Measurements from ENCODE around the gene MYBPC3. TPM values are rescaled to one million over a fixed set of nuclear protein-coding genes. Genes with fewer than 3 reads are reported as not detected.

MYBPC3 gene
- total RNA-seq, 1 donor from 2014 or later, result not detected

DNA sequence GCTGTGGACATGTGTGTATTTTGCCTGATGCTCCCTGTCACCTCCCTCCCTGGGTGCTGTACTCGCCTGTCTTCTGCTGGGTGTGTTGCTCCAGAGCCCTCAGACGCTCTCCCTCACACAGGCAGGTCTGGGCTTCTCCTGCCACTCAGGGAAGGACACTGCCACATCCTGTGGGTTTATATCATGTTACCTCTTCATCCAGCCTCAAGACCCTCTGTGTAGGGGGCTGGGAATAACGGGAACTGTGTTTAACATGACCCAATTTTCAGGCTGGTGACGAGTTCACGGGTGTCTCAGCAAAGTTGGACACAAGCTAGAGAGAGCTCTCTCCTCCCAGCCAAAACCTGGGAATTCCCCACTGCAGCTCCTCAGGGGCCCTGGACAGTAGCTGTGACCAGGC, 24.6 kb downstream of the MYBPC3 start:
- no peaks in the 10 kb centered on the region for H3K27me3 ChIP-seq (ENCODE audit: control insufficient read depth, insufficient read depth, low read length)
- no peak overlapping the region for H3K4me3 ChIP-seq (ENCODE audit: low read depth, low read length)
- TF ChIP-seq, protein P1, sequence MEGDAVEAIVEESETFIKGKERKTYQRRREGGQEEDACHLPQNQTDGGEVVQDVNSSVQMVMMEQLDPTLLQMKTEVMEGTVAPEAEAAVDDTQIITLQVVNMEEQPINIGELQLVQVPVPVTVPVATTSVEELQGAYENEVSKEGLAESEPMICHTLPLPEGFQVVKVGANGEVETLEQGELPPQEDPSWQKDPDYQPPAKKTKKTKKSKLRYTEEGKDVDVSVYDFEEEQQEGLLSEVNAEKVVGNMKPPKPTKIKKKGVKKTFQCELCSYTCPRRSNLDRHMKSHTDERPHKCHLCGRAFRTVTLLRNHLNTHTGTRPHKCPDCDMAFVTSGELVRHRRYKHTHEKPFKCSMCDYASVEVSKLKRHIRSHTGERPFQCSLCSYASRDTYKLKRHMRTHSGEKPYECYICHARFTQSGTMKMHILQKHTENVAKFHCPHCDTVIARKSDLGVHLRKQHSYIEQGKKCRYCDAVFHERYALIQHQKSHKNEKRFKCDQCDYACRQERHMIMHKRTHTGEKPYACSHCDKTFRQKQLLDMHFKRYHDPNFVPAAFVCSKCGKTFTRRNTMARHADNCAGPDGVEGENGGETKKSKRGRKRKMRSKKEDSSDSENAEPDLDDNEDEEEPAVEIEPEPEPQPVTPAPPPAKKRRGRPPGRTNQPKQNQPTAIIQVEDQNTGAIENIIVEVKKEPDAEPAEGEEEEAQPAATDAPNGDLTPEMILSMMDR (IDR thresholded peaks at IDR 0.05; ENCODE audit: insufficient read depth, low read length, poor library complexity, severe bottlenecking), result no peak
- peaks cover 2% of the 10 kb centered on the region for H3K36me3 ChIP-seq (ENCODE audit: control insufficient read depth, insufficient read depth, low read length)
- no peak for DNase-seq (ENCODE audit: low read depth)

- DNase-seq (ENCODE audit: low read depth), result no peak
Measured at GRCh38 chr11:47327025-47327424, 25.5 kb downstream of the MYBPC3 start.

GRCh38 chr11:47326198-47326597, 26.3 kb downstream of the MYBPC3 start:
- no peaks in the 10 kb centered on the region for H3K27me3 ChIP-seq (ENCODE audit: control insufficient read depth, insufficient read depth, low read length)
- TF ChIP-seq, protein P1 (IDR thresholded peaks at IDR 0.05; ENCODE audit: insufficient read depth, low read length, poor library complexity, severe bottlenecking), result no peak
- no peak for DNase-seq (ENCODE audit: low read depth)
- H3K4me3 ChIP-seq (ENCODE audit: low read depth, low read length), result no peak overlapping the region
- peaks cover 2% of the 10 kb centered on the region for H3K36me3 ChIP-seq (ENCODE audit: control insufficient read depth, insufficient read depth, low read length)

More at GRCh38 chr11:47327025-47327424, 25.5 kb downstream of the MYBPC3 start:
- Histone ChIP-seq H3K27me3 (ENCODE audit: control insufficient read depth, insufficient read depth, low read length) (no peaks in the 10 kb centered on the region), H3K4me3 (ENCODE audit: low read depth, low read length) (no peak overlapping the region), H3K36me3 (ENCODE audit: control insufficient read depth, insufficient read depth, low read length) (peaks cover 2% of the 10 kb centered on the region)
- TF ChIP-seq, protein P1 (IDR thresholded peaks at IDR 0.05; ENCODE audit: insufficient read depth, low read length, poor library complexity, severe bottlenecking), result no peak

- no peaks in the 10 kb centered on the region for H3K27me3 ChIP-seq (ENCODE audit: control insufficient read depth, insufficient read depth, low read length)
- peaks cover 2% of the 10 kb centered on the region for H3K36me3 ChIP-seq (ENCODE audit: control insufficient read depth, insufficient read depth, low read length)
- TF ChIP-seq, protein P1 (IDR thresholded peaks at IDR 0.05; ENCODE audit: insufficient read depth, low read length, poor library complexity, severe bottlenecking), result no peak
- DNase-seq (ENCODE audit: low read depth), result no peak
- no peak overlapping the region for H3K4me3 ChIP-seq (ENCODE audit: low read depth, low read length)
Measured at GRCh38 chr11:47325271-47326041, 27.0 kb downstream of the MYBPC3 start.

DNA sequence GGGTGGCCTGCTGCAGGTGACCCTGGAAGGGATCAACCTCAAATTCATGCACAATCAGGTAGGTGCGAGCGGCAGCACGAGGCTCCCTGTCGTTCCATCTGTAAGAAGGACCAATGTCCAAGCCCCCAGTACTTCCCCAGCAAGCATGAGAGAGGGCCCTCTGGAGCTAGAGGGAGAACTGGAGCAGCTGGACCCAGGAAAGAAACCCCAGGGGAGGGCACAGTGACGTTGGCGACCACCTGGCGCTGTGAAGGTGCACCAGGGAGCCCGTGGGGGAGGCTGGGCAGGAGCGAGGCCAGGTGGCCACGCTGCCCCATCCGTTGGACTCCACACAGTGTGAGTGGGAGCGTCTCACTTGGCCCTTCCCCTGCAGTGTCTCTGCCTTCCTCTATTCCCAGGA, 28.0 kb downstream of the MYBPC3 start:
- no peak for DNase-seq (ENCODE audit: low read depth)
- no peaks in the 10 kb centered on the region for H3K27me3 ChIP-seq (ENCODE audit: control insufficient read depth, insufficient read depth, low read length)
- H3K36me3 ChIP-seq (ENCODE audit: control insufficient read depth, insufficient read depth, low read length), result peaks cover 2% of the 10 kb centered on the region
- no peak overlapping the region for H3K4me3 ChIP-seq (ENCODE audit: low read depth, low read length)
- TF ChIP-seq, protein P1 (IDR thresholded peaks at IDR 0.05; ENCODE audit: insufficient read depth, low read length, poor library complexity, severe bottlenecking), result no peak

GRCh38 chr11:47318166-47318565, 34.3 kb downstream of the MYBPC3 start:
- no peaks in the 10 kb centered on the region for H3K27me3 ChIP-seq (ENCODE audit: control insufficient read depth, insufficient read depth, low read length)

More at GRCh38 chr11:47318166-47318565, 34.3 kb downstream of the MYBPC3 start:
- DNase-seq (ENCODE audit: low read depth), result no peak
- Histone ChIP-seq H3K36me3 (ENCODE audit: control insufficient read depth, insufficient read depth, low read length) (no peaks in the 10 kb centered on the region), H3K4me3 (ENCODE audit: low read depth, low read length) (no peak overlapping the region)
- TF ChIP-seq, protein P1 (IDR thresholded peaks at IDR 0.05; ENCODE audit: insufficient read depth, low read length, poor library complexity, severe bottlenecking), result no peak

Measured in kidney epithelial cell (primary cell).